ENCODE results near the gene TMEM41A.
A peak's percentile ranks its signal among the peaks of the same experiment; 100 is the strongest.

TMEM41A gene

GRCh38 chr3:185498503-185499396 lies at the start of gene TMEM41A:
Gene TMEM41A, minus strand, starts transcription at chr3:185499035. Its CDS starts 74 bp downstream, at chr3:185498961.
- DNase-seq, result peak; percentile 50

DNA sequence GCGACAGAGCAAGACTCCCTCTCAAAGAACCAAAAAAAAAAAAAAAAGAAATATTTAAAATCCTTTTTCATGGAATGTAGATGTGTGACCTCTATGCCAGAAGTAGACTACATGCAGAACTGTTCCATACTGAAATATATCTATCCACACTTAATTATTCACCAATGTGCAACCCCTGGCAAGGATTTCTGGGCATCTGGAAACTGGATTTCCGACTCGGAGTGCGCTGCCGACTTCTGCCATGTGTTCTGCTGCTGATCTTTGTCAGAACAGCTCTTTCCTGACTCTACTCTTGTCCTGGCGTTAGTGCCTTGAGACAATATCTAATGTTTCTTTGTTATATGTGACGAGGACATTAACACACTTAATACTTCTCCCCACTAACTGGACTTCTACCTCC lies 41.9 kb upstream of the TMEM41A start:
- no peak for DNase-seq

GRCh38 chr3:185539934-185540333 lies 41.1 kb upstream of the TMEM41A start:
- DNase-seq, result no peak

- DNase-seq, result peak; percentile 25
Observed at GRCh38 chr3:185537369-185537970, 38.6 kb upstream of the TMEM41A start.

DNA sequence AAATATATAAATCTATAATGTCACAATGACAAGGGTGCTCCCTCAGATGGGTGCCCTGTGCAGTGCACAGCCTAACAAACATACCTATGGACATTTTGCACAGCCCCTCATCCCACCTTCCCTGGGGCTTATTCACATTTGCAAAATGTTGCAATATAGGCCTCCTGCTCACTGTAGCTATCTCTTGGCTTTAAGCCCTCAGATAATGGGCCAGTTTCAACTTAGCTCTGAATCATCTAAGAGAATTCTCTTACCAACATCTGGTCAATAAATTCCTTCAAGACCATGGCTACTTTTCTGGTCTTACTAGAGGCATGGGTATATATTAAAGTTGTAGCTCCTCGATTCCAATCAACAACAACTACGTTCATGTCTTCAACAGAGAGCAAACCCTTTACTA lies 35.7 kb upstream of the TMEM41A start:
- DNase-seq, result no peak

DNA sequence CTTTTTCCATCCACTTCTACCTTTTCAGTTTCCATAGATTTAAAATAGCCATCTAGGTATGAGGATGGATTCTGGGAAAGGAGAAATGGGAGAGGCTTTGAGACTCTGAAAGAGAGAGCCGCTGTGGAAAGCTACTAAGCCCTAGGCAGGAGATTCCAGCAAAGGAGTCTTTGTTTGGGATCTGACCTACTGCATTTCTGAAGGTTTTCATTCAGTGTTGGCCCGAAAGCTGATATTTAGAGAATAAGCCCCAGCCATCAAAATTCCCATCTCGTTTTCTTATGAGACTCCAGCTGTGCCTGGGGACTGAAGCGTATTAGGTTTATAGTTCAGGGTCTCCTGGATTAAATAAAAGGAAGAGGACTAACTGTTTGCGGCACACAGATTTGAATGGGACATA lies 34.1 kb upstream of the TMEM41A start:
- DNase-seq, result no peak

GRCh38 chr3:185530856-185531255 lies 32.0 kb upstream of the TMEM41A start:
- no peak for DNase-seq

- DNase-seq, result no peak
Observed at GRCh38 chr3:185528532-185528931, 29.7 kb upstream of the TMEM41A start.

DNA sequence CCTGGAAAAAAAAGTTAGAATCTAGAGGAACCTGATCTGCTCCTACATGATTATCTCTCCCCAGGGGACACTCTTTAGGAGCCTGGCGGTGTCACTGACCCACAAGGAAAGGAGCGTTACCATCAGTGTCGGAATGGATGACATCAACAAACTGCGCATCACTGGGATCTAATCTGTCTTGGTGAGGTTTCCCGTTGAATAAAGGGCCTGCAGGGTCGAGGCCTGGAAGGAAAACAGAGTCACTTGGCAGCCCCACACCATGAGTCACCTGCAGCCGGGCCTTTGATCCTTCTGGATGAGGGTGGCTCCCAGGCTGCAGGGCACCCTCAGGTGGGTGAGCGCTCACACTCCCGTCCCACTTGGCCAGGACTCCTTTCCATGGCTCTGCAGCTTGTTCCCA lies 28.5 kb upstream of the TMEM41A start:
- DNase-seq, result no peak

DNA sequence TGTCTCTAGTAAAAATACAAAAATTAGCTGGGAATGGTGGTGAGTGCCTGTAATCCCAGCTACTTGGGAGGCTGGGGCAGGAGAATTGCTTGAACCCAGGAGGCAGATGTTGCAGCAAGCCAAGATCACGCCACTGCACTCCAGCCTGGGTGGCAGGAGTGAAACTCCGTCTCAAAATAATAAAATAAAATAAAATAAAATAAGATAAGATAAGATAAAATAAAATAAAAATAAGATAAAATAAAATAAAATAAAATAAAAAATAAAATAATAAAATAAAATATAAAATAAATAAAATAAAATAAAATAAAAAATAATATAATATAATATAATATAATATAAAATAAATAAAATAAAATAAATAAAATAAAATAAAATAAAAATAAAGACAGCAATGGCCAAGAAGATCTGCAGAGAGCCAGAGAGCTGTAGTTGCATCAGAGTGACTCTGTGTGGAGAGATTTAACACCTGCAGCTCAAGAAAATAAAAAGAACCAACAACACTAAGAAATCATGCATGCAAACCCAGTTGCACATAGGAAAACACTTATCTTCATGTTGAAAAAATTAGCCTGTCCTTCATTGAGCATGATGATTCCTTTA lies 27.6 kb upstream of the TMEM41A start:
- no peak for DNase-seq

- DNase-seq, result no peak
Observed at GRCh38 chr3:185521349-185522138, 22.7 kb upstream of the TMEM41A start.

DNA sequence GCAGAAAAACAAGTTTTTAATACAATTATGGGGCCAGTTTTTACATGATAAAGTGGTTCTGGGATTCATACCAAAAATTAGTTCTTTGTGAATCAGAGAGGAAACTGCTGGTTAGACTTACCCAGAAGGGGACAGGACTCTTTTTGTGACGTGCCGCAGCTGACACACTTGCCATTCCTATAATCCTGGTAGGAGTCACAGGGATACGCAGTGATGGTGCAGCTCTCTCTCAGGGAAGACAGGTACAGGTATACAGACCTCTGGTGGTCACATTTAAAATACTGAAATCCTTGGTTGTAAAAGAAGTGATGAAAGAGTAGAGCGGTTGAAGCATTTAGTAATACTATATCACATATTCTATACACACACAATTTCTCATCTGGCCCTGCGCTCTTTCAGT lies 20.2 kb upstream of the TMEM41A start:
- DNase-seq, result no peak

GRCh38 chr3:185517387-185518130 lies 18.7 kb upstream of the TMEM41A start:
- no peak for DNase-seq

- no peak for DNase-seq
Observed at GRCh38 chr3:185511711-185512110, 12.9 kb upstream of the TMEM41A start.

- no peak for DNase-seq
Observed at GRCh38 chr3:185508335-185508991, 9.6 kb upstream of the TMEM41A start.

GRCh38 chr3:185507883-185508282 lies 9.0 kb upstream of the TMEM41A start:
- no peak for DNase-seq

DNA sequence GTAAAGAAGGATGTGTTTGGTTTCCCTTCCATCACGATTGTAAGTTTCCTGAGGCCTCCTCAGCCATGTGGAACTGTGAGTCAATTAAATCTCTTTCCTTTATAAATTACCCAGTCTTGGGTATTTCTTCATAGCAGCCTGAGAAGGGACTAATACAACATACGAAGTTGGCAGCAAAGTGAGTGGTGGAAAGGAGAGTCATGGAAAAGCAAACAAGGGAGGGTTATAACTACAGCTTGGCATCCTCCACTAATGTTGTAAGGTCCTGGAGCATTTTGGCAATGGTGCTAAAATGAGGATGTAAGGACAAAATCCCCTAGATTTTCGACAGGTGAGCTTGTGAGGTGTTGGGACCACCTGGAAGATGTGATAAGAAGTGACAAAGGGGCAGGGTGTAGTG lies 5.8 kb upstream of the TMEM41A start:
- no peak for DNase-seq

GRCh38 chr3:185503521-185503920 lies 4.7 kb upstream of the TMEM41A start:
- no peak for DNase-seq

- no peak for DNase-seq
Observed at GRCh38 chr3:185502987-185503386, 4.2 kb upstream of the TMEM41A start.

- DNase-seq, result no peak
Observed at GRCh38 chr3:185490241-185490640, 8.6 kb downstream of the TMEM41A start.

DNA sequence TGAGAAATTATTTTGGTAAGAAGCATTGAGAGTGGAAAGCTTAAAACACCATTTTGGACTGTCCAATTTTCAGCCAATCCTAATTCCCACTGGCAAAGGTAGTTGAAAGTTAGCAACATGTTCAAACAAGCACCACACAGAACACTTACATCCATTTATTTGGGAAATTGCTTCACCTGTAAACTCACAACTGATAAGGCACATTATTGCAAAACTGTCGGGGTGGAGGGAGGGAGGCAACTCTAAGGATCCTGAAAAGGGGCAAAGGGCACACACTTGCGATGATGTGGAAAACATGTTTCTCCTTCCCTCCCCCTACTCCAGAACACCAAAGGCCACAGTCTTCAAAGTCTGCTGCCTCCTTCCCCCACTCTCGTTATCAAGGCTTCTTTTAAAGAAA lies 9.4 kb downstream of the TMEM41A start:
- no peak for DNase-seq

- DNase-seq, result no peak
Observed at GRCh38 chr3:185488465-185488864, 10.4 kb downstream of the TMEM41A start.

Measured in NK-92 treated with Interleukin-12 subunit alpha and Interleukin-12 subunit beta, amount 100 ng/mL, for 24 hours (cell line).